ENCODE results near the gene SPINDOC.

Gene SPINDOC

DNA sequence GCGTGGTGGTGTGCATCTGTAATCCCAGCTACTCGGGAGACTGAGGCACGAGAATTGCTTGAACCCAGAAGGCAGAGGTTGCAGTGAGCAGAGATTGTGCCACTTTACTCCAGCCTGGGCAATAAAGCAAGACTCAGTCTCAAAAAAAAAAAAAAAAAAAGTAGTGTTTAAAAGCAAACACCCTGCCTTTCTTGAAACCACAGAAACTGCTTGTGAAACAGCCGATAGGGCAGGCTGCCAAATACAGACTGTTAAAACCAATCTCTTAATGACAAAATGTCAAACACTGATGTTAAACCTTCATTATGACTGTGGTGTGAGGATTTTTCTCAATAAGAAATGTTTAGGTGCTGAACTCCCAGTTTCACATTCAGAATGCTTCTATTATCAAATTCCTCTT lies 53.0 kb downstream of the SPINDOC start:
- Mint-ChIP-seq H3K36me3 (peaks cover 56% of the 10 kb centered on the region), H3K9me3 (no peaks in the 10 kb centered on the region), H3K27me3 (no peaks in the 10 kb centered on the region), H3K27ac (peak overlapping the region; percentile 88), H3K4me1 (peaks cover 81% of the 10 kb centered on the region), H3K4me3 (peak overlapping the region; percentile 56)
- DNase-seq, result peak; percentile 79
- CTCF ChIA-PET, result interaction anchor here (1.8 kb wide), 1 partner anchor 24 kb away, joined by 4 read pairs; no protein-coding TSS in a partner anchor

DNA sequence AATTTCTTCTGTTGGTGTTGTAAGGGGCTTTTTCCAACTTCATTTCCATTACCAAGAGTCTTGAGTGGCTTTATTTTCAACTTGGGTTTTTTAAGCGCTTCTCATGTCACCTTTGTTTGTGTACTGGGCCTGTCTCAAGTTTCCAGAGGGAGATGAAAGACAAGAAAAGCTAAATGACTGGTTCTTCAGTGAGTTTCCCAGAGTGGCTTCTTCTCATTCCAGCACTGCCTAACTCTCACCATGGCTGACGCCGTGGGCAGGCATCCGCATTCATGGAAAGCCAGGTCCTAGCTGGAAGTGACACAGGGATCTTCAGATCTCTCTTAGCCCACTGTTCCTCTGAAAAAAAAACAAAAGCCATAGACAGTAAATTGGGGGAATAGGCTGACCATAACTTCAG lies 54.3 kb downstream of the SPINDOC start:
- CTCF ChIA-PET, result interaction anchor here (1.1 to 1.8 kb wide), 3 partner anchors 23 to 79 kb away, joined by 3 to 13 read pairs (median 4); no protein-coding TSS in a partner anchor
- Mint-ChIP-seq H3K4me3 (no peak overlapping the region), H3K27me3 (no peaks in the 10 kb centered on the region), H3K4me1 (peaks cover 86% of the 10 kb centered on the region), H3K9me3 (no peaks in the 10 kb centered on the region), H3K36me3 (peaks cover 52% of the 10 kb centered on the region), H3K27ac (no peak overlapping the region)
- DNase-seq, result no peak

GRCh38 chr11:63868399-63869064 lies 55.3 kb downstream of the SPINDOC start:
- CTCF ChIA-PET, result interaction anchor here (1.1 kb wide), 3 partner anchors 13 to 78 kb away, joined by 3 to 4 read pairs (median 4); no protein-coding TSS in a partner anchor

GRCh38 chr11:63869171-63869591 lies 55.9 kb downstream of the SPINDOC start:
- H3K9me3 Mint-ChIP-seq, result no peaks in the 10 kb centered on the region
- peaks cover 88% of the 10 kb centered on the region for H3K4me1 Mint-ChIP-seq
- H3K27ac Mint-ChIP-seq, result peak overlapping the region; percentile 83
- CTCF ChIA-PET, result interaction anchor here (1.1 to 1.8 kb wide), 3 partner anchors 14 to 32 kb away, joined by 4 to 7 read pairs (median 4); no protein-coding TSS in a partner anchor
- H3K27me3 Mint-ChIP-seq, result no peaks in the 10 kb centered on the region
- peaks cover 50% of the 10 kb centered on the region for H3K36me3 Mint-ChIP-seq
- H3K4me3 Mint-ChIP-seq, result peak overlapping the region; percentile 50
- DNase-seq, result no peak

More at GRCh38 chr11:63868399-63869064, 55.3 kb downstream of the SPINDOC start:
- Mint-ChIP-seq H3K27ac (peak overlapping the region; percentile 83), H3K4me3 (no peak overlapping the region), H3K4me1 (peaks cover 85% of the 10 kb centered on the region), H3K9me3 (no peaks in the 10 kb centered on the region), H3K27me3 (no peaks in the 10 kb centered on the region), H3K36me3 (peaks cover 48% of the 10 kb centered on the region)
- no peak for DNase-seq

GRCh38 chr11:63869683-63870082 lies 56.4 kb downstream of the SPINDOC start:
- Mint-ChIP-seq H3K4me3 (peak overlapping the region; percentile 50), H3K27ac (peak overlapping the region; percentile 83), H3K9me3 (no peaks in the 10 kb centered on the region), H3K27me3 (no peaks in the 10 kb centered on the region), H3K36me3 (peaks cover 55% of the 10 kb centered on the region), H3K4me1 (peaks cover 93% of the 10 kb centered on the region)
- CTCF ChIA-PET, result interaction anchor here (1.1 to 1.8 kb wide), 6 partner anchors 14 to 76 kb away, joined by 4 to 7 read pairs (median 4); partner anchors contain the start of gene MARK2
- peak; percentile 77 for DNase-seq

DNA sequence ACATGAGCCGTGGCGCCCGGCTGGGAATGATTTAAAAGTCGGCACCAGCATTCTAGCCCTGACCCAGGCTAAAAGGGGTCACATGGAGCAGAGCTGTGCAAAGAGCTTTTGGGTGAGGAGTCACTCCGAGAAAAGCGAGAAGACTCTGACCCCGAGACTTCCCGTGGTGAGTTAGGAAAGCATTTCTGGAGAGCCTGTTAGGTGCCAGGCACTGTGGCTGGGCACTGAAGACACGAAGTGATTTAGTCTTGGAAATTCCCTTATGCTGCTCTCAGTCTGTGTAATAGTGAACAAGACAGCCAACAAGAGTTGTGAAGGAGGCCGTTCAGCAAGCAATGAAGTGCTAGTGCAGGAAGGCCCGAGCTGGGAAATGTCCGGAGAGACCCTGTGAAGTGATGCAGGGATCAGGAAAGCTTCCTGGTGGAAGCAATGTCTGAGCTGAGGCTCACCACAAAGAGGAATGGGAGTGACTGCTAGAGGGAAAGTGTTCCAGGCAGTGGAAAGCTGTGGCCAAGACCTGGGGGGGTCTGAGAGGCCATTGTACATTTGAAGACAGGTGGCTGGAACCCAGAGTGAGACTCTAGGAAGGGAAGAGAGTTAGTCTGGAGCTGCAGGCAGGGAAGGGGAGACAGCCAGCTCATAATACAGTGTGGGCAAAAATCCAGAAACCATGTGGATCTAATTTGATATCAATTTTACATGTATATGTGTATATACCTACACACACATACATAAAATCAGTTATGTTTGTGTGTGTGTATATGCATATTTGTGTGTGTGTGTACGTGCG lies 57.3 kb downstream of the SPINDOC start:
- CTCF ChIA-PET, result interaction anchor here (1.2 to 1.8 kb wide), 4 partner anchors 32 to 75 kb away, joined by 4 to 7 read pairs (median 5); partner anchors contain the start of gene MARK2
- H3K36me3 Mint-ChIP-seq, result peaks cover 54% of the 10 kb centered on the region
- DNase-seq, result no peak
- no peaks in the 10 kb centered on the region for H3K27me3 Mint-ChIP-seq
- peaks cover 89% of the 10 kb centered on the region for H3K4me1 Mint-ChIP-seq
- no peaks in the 10 kb centered on the region for H3K9me3 Mint-ChIP-seq
- peak overlapping the region; percentile 52 for H3K27ac Mint-ChIP-seq
- peak overlapping the region; percentile 50 for H3K4me3 Mint-ChIP-seq

DNA sequence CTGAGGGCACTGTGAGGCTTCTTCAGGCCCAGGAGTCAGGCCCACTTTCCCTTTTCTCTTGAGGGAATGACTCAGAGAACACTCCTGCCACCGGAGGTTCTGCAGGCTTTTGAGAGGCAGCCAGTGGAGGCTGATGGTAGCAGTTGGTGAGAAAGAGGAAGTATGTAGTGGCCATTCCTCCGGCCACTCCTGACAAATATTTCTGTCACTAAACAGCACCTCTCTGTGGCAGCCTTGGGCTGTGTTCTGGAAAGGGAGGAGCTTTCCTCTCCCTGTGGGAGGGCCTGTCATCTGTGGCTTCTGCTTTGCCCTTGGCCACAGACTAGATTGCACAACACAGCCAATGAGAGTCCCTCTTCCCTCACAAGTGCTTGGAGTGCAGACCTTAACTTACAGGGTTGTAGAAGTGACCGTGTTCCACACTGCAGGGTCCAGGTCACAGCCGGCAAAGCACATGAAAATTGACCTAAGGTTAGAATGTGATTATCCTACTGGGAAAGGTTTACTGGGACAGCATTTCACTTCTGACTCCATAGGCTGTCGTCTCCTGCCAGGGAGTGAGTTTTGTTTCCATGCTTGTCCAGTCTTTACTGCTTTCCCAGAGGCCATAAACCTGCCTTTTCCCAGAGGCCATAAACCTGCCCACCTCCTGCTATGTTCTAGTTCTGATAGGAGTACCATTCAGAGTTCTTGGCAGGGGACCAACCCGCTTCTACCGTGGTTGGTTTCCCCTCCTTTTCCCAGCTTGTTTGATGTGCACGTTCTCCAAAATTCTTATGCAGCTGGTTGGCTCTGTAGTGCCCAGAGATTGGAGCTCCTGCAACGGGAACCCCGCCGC lies 58.9 kb downstream of the SPINDOC start:
- peak; percentile 65 for DNase-seq
- CTCF ChIA-PET, result interaction anchor here (0.5 to 9.3 kb wide), 10 partner anchors 11 to 73 kb away, joined by 3 to 51 read pairs (median 3); partner anchors contain the start of gene MARK2
- peaks cover 48% of the 10 kb centered on the region for H3K36me3 Mint-ChIP-seq
- H3K27ac Mint-ChIP-seq, result peak overlapping the region; percentile 49
- no peak overlapping the region for H3K4me3 Mint-ChIP-seq
- peaks cover 73% of the 10 kb centered on the region for H3K4me1 Mint-ChIP-seq
- no peaks in the 10 kb centered on the region for H3K27me3 Mint-ChIP-seq
- no peaks in the 10 kb centered on the region for H3K9me3 Mint-ChIP-seq

GRCh38 chr11:63872800-63873197 lies 59.5 kb downstream of the SPINDOC start:
- Mint-ChIP-seq H3K4me3 (no peak overlapping the region), H3K9me3 (no peaks in the 10 kb centered on the region), H3K4me1 (peaks cover 68% of the 10 kb centered on the region), H3K27ac (no peak overlapping the region), H3K27me3 (no peaks in the 10 kb centered on the region), H3K36me3 (peaks cover 43% of the 10 kb centered on the region)
- CTCF ChIA-PET, result interaction anchor here (1.1 to 9.3 kb wide), 6 partner anchors 11 to 73 kb away, joined by 3 to 51 read pairs (median 4); partner anchors contain the start of gene MARK2
- DNase-seq, result no peak

DNA sequence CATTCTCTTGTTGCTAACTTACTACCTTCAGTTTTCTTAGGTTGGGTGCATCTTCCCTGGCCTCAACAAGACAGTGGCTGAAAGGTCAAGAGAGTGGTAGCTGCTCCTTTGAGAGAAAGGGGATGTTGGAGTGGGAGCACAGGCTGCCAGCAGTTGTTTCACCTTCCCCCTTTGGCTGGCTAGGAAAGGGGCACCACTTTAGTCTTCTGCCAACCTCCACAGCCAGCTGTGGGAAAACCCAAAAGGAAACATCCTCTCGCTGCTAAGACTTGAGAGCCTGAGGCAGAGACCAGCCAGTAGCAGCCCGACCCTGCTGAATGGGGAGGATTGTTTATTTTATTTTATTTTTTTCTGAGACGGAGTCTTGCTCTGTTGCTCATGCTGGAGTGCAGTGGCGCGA lies 60.1 kb downstream of the SPINDOC start:
- Mint-ChIP-seq H3K27me3 (no peaks in the 10 kb centered on the region), H3K4me3 (no peak overlapping the region), H3K36me3 (peaks cover 42% of the 10 kb centered on the region), H3K4me1 (peaks cover 66% of the 10 kb centered on the region), H3K27ac (no peak overlapping the region), H3K9me3 (no peaks in the 10 kb centered on the region)
- CTCF ChIA-PET, result interaction anchor here (1.5 to 9.3 kb wide), 4 partner anchors 10 to 36 kb away, joined by 3 to 51 read pairs (median 6); partner anchors contain the start of gene MARK2
- no peak for DNase-seq

DNA sequence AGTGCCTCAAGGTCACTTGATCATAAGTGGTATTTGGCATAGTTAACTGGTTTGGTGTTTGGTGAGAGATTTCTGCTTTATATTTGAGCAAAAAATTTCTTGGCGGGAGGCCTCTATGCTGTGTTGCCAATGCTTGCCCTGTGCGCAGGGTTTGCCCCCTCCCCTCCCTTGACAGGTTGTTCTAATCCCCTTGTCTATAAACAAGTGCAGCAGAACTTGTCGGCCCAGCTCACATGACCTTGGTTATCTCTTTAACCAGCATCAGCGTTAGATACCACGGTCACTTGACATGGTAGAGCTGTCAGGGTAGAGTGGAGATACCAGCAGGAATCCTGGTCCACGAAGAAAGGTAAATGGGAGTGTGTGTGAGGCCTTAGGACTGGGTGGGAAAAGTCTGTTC lies 61.3 kb downstream of the SPINDOC start:
- Mint-ChIP-seq H3K27ac (no peak overlapping the region), H3K36me3 (peaks cover 37% of the 10 kb centered on the region), H3K9me3 (no peaks in the 10 kb centered on the region), H3K4me1 (peaks cover 59% of the 10 kb centered on the region), H3K27me3 (no peaks in the 10 kb centered on the region), H3K4me3 (no peak overlapping the region)
- no peak for DNase-seq
- CTCF ChIA-PET, result interaction anchor here (9.3 kb wide), 1 partner anchor 37 kb away, joined by 51 read pairs; the partner anchor contains the start of gene MARK2

- no peak for DNase-seq
- H3K27me3 Mint-ChIP-seq, result no peaks in the 10 kb centered on the region
- no peak overlapping the region for H3K27ac Mint-ChIP-seq
- CTCF ChIA-PET, result interaction anchor here (9.3 kb wide), 1 partner anchor 38 kb away, joined by 51 read pairs; the partner anchor contains the start of gene MARK2
- H3K4me3 Mint-ChIP-seq, result no peak overlapping the region
- H3K36me3 Mint-ChIP-seq, result peaks cover 38% of the 10 kb centered on the region
- peaks cover 59% of the 10 kb centered on the region for H3K4me1 Mint-ChIP-seq
- no peaks in the 10 kb centered on the region for H3K9me3 Mint-ChIP-seq
Observed at GRCh38 chr11:63875506-63876065, 62.3 kb downstream of the SPINDOC start.

DNA sequence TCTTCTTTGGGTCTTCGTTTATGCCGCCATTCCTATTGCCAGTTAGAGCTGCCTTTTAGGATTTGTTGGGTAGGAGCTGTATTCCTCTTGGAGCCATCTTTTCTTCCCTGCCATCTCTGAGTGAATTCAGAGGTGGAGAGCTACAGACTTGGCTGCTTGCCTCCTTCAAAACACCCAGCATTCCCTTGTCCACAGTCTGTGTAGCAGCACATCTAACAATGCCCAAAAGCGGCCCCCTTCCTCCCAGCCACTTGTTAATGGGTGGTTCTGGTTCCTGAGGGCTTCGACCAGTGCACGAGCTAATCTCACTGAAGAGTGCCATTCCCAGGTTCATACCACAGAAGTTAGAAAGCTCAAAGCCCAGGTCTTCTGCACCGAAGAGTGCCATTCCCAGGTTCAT lies 63.4 kb downstream of the SPINDOC start:
- peaks cover 62% of the 10 kb centered on the region for H3K4me1 Mint-ChIP-seq
- CTCF ChIA-PET, result interaction anchor here (0.9 to 9.3 kb wide), 2 partner anchors 30 to 39 kb away, joined by 3 to 51 read pairs; partner anchors contain the start of gene MARK2
- no peaks in the 10 kb centered on the region for H3K9me3 Mint-ChIP-seq
- H3K4me3 Mint-ChIP-seq, result no peak overlapping the region
- no peak for DNase-seq
- no peaks in the 10 kb centered on the region for H3K27me3 Mint-ChIP-seq
- H3K27ac Mint-ChIP-seq, result no peak overlapping the region
- H3K36me3 Mint-ChIP-seq, result peaks cover 36% of the 10 kb centered on the region
